ENCODE results near the gene RFX1. TPM values are rescaled to one million over a fixed set of nuclear protein-coding genes. Genes with fewer than 3 reads are reported as not detected.

RFX1 gene
- 0.94 and 1.9 TPM in 2 replicates for total RNA-seq (ENCODE audit: low replicate concordance)

DNA sequence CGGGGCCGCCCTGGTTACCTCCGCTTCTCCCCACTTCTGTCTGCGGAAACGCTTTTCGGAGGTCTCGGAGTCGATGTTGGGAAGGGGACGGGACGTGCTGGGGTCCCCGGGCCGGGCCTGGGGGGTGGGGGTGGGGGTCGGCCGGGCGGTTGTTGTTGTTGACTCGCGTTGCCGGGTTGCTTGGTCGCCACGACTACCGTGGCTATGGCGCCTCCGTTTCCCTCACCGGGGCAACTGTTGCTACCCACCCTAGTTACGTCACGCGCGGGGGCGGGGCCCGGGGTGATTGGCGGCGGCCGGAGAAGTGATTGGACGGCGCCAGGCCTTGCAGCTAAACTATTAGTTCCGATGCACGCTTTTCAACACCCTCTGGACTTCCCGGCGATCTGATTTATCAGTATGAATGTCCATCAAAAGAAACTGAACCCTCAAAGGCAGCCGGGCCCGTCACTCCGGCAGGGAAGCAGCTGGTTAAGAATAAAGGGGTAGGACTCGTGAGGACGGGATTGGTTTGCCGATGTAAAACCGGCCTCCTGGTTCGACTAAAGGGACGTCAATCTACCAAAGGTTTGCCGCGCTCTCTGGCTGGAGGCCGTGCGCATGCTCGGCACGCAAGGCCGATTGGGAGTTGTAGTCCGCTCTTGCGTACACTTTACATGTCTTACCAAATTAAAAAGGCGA is at the start of gene RFX1:
TSS of gene RFX1 (minus strand) at position 236 of the 681 bp plus-strand sequence. CDS start 12,477 bp downstream, outside the sequence.

DNA sequence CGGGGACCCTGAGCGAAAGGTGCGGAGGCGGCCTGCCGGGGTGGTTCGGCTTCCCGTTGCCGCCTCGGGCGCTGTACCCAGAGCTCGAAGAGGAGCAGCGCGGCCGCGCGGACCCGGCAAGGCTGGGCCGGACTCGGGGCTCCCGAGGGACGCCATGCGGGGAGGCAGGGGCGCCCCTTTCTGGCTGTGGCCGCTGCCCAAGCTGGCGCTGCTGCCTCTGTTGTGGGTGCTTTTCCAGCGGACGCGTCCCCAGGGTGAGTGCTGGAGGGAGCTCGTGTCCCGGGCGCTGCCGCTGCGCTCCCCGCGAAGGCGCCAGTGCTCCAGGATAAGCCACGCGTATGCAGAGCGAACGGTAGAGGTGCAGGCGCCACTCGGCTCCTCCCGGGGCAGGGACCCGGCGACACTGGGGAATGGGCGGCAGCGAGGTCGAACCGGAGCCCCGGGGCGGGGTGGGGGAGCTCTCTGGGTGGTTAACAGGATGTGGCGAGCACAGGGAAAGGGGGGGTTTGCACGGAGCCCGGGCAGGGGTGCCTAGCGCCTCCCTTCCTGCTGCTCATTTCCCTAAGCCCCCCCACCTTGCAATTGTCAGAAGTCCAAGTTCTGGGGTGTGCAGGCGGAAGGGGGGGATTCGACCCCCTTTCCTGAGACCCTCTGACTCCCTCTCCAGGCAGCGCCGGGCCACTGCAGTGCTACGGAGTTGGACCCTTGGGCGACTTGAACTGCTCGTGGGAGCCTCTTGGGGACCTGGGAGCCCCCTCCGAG is 25.8 kb upstream of the RFX1 start, which contains the start of gene IL27RA:
TSS of gene IL27RA (plus strand) at position 44 of the 762 bp plus-strand sequence. CDS start at position 155, 111 bp downstream.

DNA sequence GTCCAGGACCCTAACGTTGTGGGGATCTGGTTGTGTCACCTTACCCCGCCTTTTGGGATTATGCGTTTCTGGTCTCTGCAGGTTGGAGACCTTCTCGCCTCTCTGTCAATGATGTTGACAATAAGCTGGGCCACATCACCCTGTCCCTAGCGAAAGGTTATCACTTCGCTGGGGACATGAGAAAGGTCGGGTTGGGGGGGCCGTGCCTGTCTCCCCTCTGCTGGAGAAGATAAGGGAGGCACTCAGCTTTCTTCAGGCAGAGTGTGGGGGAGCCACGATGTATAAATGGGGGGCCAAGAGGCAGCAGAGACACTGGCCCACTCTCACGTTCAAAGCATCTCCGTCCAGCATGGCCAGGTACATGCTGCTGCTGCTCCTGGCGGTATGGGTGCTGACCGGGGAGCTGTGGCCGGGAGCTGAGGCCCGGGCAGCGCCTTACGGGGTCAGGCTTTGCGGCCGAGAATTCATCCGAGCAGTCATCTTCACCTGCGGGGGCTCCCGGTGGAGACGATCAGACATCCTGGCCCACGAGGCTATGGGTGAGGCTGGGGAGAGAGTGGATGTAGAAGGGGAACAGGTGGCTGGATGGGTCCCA is 21.8 kb upstream of the RFX1 start, which contains the start of gene RLN3:
TSS of gene RLN3 (plus strand) at position 293 of the 595 bp plus-strand sequence. CDS start at position 350, 57 bp downstream.

GRCh38 chr19:13952154-13952930 is 53.8 kb downstream of the RFX1 start, which contains the start of gene DCAF15:
Gene DCAF15, plus strand, starts transcription at chr19:13952509. Its CDS starts 4 bp downstream, at chr19:13952513.

DNA sequence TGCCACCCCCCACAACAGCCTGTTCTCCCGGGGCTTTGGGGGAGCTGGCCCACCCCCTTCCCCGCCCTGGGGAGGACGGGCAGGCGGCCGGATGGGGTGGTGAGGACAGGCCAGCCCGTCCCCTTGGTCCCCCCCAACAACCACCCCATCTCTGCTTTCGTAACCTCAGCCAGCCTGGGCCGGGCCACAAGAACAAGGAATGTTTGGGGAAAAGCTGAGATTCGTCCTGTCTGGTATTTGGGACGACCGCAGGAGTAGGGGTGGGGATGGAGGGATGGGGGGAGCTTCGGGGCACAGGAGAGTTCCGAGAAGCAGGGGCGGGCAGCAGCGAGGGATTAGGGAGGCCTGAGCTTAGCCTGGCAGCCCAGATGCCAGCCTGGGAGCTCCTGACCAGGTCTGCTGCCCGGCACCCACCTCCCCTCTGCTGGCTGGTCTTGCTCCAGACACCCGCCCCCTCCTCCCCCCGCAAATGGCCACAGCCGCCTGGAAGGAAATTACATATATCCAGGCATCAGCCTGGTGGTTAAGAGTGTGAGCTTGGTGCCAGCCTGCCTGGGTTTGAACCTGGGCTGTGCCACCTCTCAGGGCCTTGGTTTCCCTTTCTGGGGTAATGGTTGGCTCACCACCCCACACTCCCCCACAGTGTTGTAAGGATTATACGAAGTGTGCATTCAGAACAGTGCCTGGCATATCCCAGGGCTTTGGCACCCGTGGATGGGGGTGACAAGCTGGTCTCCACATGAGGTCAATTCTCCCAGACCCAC is 67.6 kb downstream of the RFX1 start, which contains the start of gene PODNL1:
TSS of gene PODNL1 (minus strand) at position 117 of the 764 bp plus-strand sequence. CDS start 236 bp downstream, outside the sequence.

Other genes starting within 250 kb of the RFX1 start
- 18.0 and 21.6 TPM in 2 replicates for gene MRI1, start 241.8 kb downstream of the RFX1 start, total RNA-seq (ENCODE audit: low replicate concordance)
- gene C19orf53, start 231.9 kb downstream of the RFX1 start, total RNA-seq (ENCODE audit: low replicate concordance), result 40.6 and 70.4 TPM in 2 replicates
- gene ZSWIM4, start 210.9 kb downstream of the RFX1 start, total RNA-seq (ENCODE audit: low replicate concordance), result 2.2 and 9.8 TPM in 2 replicates
- gene NANOS3, start 129.2 kb downstream of the RFX1 start, total RNA-seq (ENCODE audit: low replicate concordance), result 0.45 TPM in 1 of 2 replicates, not detected in the other
- gene BRME1, start 100.2 kb downstream of the RFX1 start, total RNA-seq (ENCODE audit: low replicate concordance), result 0.12 and 0.45 TPM in 2 replicates
- 4.8 and 6.4 TPM in 2 replicates for gene CC2D1A, start 100.1 kb downstream of the RFX1 start, total RNA-seq (ENCODE audit: low replicate concordance)
- 0.90 and 1.1 TPM in 2 replicates for gene PODNL1, start 67.9 kb downstream of the RFX1 start, total RNA-seq (ENCODE audit: low replicate concordance)
- 7.7 and 8.1 TPM in 2 replicates for gene DCAF15, start 53.8 kb downstream of the RFX1 start, total RNA-seq (ENCODE audit: low replicate concordance)
- gene RLN3, start 21.8 kb upstream of the RFX1 start, total RNA-seq (ENCODE audit: low replicate concordance), result not detected in 2 replicates
- 0.23 and 4.4 TPM in 2 replicates for gene IL27RA, start 25.4 kb upstream of the RFX1 start, total RNA-seq (ENCODE audit: low replicate concordance)
- under 0.01 and 0.30 TPM in 2 replicates for gene PALM3, start 55.8 kb upstream of the RFX1 start, total RNA-seq (ENCODE audit: low replicate concordance)
- gene MISP3, start 66.5 kb upstream of the RFX1 start, total RNA-seq (ENCODE audit: low replicate concordance), result 0.12 and 0.68 TPM in 2 replicates
- gene C19orf67, start 79.5 kb upstream of the RFX1 start, total RNA-seq (ENCODE audit: low replicate concordance), result not detected in 2 replicates
- gene SAMD1, start 84.4 kb upstream of the RFX1 start, total RNA-seq (ENCODE audit: low replicate concordance), result 13.8 and 19.8 TPM in 2 replicates
- gene PRKACA, start 111.4 kb upstream of the RFX1 start, total RNA-seq (ENCODE audit: low replicate concordance), result 27.3 and 56.8 TPM in 2 replicates
- 0.94 and 4.6 TPM in 2 replicates for gene ASF1B, start 130.3 kb upstream of the RFX1 start, total RNA-seq (ENCODE audit: low replicate concordance)
- gene ADGRL1, start 199.8 kb upstream of the RFX1 start, total RNA-seq (ENCODE audit: low replicate concordance), result 4.4 and 8.5 TPM in 2 replicates